Dermis microvascular lymphatic vessel endothelial cell (primary cell): Measurements from ENCODE around the gene TPMT. TPM values are rescaled to one million over a fixed set of nuclear protein-coding genes. Genes with fewer than 3 reads are reported as not detected.
"Not testable (repeated sequence)": the region's sequence is repeated elsewhere in the genome, so short reads cannot be mapped to it uniquely, and the experiment has no call there.

ENCODE experiments used
- DNase-seq, 2 donors: peaks; one replicate each; pipeline versions ENCODE4 v3.0.0 to v3.0.0-alpha.2; 2010; ENCODE audit warnings: low read depth in 2 of 2
- total RNA-seq: library from RNA; depleted of rRNA; stranded (reverse); fragments of >200 nt; gene quantifications from 2 replicates; pipeline ENCODE4 v1.2.1, GENCODE V29; 2014

Gene TPMT
- total RNA-seq, 1 donor from 2014 or later, result 12.5 TPM

- DNase-seq, result peak; percentile 6 to 49
Measured at GRCh38 chr6:18155864-18156421, 1.1 kb upstream of the TPMT start.

GRCh38 chr6:18155150-18155863 lies 430 bp upstream of the TPMT start, which contains the start of gene KDM1B:
TSS of gene KDM1B (plus strand) at chr6:18155422. CDS start at chr6:18159896, 4,474 bp downstream.
- DNase-seq, result peak; percentile 94 to 98

- DNase-seq, result no peak
Measured at GRCh38 chr6:18153311-18153703, 1.6 kb downstream of the TPMT start.

DNA sequence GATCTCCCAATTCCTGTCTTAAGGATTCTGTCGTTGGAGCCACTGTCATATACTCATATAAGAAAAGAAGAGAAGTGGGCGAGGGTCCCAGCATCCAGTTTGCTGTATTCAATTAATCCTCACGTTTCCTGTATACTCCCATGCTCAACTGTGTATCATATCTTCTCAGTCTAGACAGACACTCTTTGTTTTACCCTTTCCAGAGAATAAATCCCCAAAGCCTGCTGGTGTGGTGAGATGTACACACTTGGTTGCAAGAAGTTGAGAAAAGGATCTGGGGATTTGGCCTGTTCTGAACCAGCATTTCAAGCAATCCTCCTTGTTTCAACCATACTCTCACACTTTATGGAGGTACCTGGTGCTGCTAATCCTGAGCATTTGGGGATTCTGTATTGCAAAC lies 3.1 kb downstream of the TPMT start:
- DNase-seq, result no peak

DNA sequence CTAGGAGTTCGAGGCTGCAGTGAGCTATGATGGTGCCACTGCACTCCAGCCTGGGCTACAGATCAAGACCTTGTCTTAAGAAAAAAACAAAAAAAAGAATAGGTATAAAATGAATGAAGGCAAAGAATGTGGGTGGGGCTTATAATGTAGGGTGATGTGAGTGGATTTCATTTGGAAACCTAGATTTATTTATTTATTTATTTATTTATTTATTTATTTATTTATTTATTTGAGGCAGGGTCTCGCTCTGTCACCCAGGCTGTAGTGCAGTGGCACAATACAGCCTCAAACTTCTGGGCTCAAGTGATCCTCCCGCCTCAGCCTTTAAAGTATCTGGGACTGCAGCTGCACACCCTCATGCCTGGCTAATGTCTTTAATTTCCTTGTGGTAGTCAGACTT lies 3.5 kb downstream of the TPMT start:
- DNase-seq, result not testable (repeated sequence)

GRCh38 chr6:18148304-18149025 lies 6.4 kb downstream of the TPMT start:
- DNase-seq, result peak in 1 of 2 donors; percentile 20

GRCh38 chr6:18147616-18148015 lies 7.3 kb downstream of the TPMT start:
- DNase-seq, result no peak

DNA sequence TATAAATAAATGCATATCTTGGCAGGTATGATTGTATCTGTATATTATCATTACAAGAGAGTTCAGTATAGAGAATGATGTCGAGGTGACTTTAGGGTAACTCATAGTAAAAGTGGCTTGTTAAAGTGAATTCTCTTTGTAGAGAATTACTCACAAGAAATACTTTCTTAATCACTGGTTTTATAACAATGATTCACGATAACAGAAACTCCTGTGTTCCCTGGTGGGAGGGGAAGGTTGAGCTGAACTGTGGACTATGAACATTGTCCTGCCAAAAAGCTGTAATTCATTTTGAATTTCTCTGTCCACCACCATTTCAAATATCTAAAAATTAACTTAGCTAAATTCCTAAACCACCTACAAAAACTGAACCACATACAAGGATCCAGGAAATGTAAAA lies 7.7 kb downstream of the TPMT start:
- DNase-seq, result no peak

GRCh38 chr6:18142591-18142861 lies 12.4 kb downstream of the TPMT start:
- no peak for DNase-seq

DNA sequence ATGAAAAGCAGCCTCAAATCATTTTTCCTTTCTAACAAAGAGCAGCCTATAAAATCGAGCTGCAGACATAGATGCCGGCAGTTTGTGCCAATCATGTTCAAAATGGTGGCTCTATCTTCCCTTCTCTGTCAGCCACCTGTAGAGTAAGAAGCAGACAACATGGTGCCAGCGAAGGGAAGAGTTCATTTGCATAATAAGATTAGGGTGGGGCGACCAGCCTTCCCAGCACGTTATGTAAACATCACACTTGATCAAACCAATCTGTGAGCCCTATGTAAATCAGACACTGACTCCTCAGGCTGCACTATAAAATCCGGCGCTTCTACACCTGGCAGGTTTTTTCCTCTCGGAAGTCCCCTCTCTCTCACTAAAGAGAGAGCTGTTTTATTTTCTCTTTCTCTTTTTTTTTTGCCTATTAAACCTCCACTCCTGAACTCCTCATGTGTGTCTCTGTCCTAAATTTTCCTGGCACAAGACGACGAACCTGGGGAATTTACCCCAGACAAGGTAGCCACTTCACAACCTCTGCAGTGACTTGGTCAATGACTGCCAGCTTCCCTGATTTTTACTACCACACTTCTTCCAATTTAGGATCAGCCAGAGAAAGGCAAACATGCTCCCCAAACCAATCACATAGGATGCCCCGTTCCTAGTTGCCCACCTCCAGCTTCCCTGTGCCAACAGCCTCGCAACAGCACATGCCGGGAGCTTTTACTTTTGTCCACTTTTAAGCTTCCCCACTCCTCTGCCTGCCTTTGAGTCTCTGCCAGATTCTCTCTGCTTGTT lies 12.9 kb downstream of the TPMT start:
- DNase-seq, result no peak

- no peak for DNase-seq
Measured at GRCh38 chr6:18139935-18140621, 14.8 kb downstream of the TPMT start.

DNA sequence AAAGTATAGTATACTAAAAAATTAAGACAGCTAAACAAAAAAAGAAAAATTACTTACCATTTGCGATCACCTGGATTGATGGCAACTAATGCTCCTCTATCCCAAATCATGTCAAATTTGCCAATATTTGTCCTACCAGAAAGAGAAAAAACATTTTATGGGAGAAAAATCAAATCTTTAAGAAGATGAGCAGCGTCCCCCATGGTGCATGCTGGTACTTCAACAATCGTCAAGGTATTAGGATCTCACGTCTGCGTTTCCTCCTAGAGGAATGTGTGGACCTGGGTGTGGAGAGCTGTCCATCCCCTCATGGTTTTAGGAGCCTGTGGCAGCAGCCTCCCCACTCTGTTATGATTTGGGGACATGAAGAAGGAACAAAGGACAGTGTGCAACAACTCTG lies 16.0 kb downstream of the TPMT start:
- DNase-seq, result no peak

DNA sequence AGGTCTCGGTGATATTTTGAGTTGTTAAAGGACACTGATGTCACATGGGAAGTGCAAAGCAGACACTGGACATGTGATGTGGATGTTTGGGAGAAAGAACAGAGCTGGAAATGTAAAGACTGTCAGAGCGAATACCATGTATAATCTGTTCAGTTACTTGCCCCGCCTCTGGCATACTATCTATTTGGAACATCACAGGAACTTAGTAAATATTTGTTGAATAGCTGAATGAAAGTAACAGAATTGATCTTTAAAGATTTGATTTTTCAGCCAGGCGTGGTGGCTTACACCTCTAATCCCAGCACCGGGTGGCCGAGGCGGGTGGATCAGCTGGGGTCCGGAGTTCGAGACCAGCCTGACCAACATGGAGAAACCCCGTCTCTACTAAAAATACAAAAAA lies 18.6 kb downstream of the TPMT start:
- DNase-seq, result no peak

- no peak for DNase-seq
Measured at GRCh38 chr6:18135171-18135570, 19.7 kb downstream of the TPMT start.

GRCh38 chr6:18132346-18132745 lies 22.5 kb downstream of the TPMT start:
- no peak for DNase-seq

GRCh38 chr6:18126121-18126520 lies 28.8 kb downstream of the TPMT start:
- DNase-seq, result no peak

GRCh38 chr6:18122128-18123093 lies 32.5 kb downstream of the TPMT start, which contains the start of gene NHLRC1:
TSS of gene NHLRC1 (minus strand) at chr6:18122677. CDS start at chr6:18122606, 71 bp downstream.
- peak; percentile 72 to 89 for DNase-seq

- DNase-seq, result no peak
Measured at GRCh38 chr6:18121580-18122127, 33.2 kb downstream of the TPMT start.

- DNase-seq, result no peak
Measured at GRCh38 chr6:18119236-18119635, 35.6 kb downstream of the TPMT start.

DNA sequence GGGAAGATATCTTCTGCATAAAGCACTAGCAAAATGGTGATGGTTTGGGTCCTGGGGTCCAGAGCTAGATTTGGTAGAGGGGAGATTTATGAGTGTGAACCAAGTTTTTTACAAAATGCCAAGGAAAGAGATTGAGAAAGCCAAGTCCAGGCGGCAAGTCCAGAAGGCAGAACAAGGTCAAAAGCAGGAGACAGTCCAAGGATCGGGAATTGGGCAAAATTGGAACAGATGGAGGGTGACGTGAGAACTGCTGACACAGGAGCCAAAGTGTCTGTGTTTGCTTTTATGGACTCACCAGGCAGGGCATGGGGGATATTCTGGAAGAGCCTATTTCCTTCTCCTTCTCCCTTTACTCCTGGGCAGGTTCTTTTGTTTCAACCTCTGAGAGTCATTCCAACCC lies 36.5 kb downstream of the TPMT start:
- DNase-seq, result no peak
